Glutamatergic neuron (in vitro differentiated cells): ENCODE results near the gene ELF4. TPM values are rescaled to one million over a fixed set of nuclear protein-coding genes. Genes with fewer than 3 reads are reported as not detected.

Source experiments
- DNase-seq: peaks from one replicate; pipeline ENCODE4 v3.0.0; 2022
- H3K27ac Mint-ChIP-seq: one replicate; pipeline ENCODE4 v1.8.0; 2020; ENCODE audit warnings: mild to moderate bottlenecking, mixed read lengths, inconsistent platforms; ENCODE audit not compliant: unreplicated experiment
- H3K27me3 Mint-ChIP-seq: one replicate; pipeline ENCODE4 v1.8.0; 2020; ENCODE audit warnings: mild to moderate bottlenecking, moderate library complexity, mixed read lengths, inconsistent platforms; ENCODE audit not compliant: unreplicated experiment
- H3K36me3 Mint-ChIP-seq: one replicate; pipeline ENCODE4 v1.8.0; 2020; ENCODE audit warnings: mild to moderate bottlenecking, mixed read lengths, inconsistent platforms; ENCODE audit not compliant: unreplicated experiment
- H3K4me1 Mint-ChIP-seq: one replicate; pipeline ENCODE4 v1.8.0; 2020; ENCODE audit warnings: mild to moderate bottlenecking, low read depth, mixed read lengths, inconsistent platforms; ENCODE audit not compliant: unreplicated experiment
- H3K4me3 Mint-ChIP-seq: one replicate; pipeline ENCODE4 v1.8.0; 2020; ENCODE audit warnings: mild to moderate bottlenecking, mixed read lengths, inconsistent platforms; ENCODE audit not compliant: unreplicated experiment
- H3K9me3 Mint-ChIP-seq: one replicate; pipeline ENCODE4 v1.8.0; 2020; ENCODE audit warnings: mild to moderate bottlenecking, moderate library complexity, mixed read lengths, inconsistent platforms; ENCODE audit not compliant: unreplicated experiment
- CTCF ChIP-seq: fragments of 200-600 bp; sonication (generic); IDR thresholded peaks from one replicate; pipeline ENCODE4 v1.5.0; 2021; ENCODE audit not compliant: partially characterized antibody, unreplicated experiment
- total RNA-seq: library from RNA; stranded (reverse); fragmentation: NEBNext Ultra II Directional; extraction: Animal tissue kit (Norgen Biotek cat#: 25700); gene quantifications from one replicate; pipeline ENCODE4 v1.2.1, GENCODE V29; 2021; ENCODE audit not compliant: unreplicated experiment

The ELF4 gene
- total RNA-seq, 1 donor from 2014 or later, result 0.10 TPM

- Mint-ChIP-seq H3K4me1 (no peaks in the 10 kb centered on the region), H3K4me3 (no peak overlapping the region), H3K36me3 (no peaks in the 10 kb centered on the region), H3K27me3 (no peaks in the 10 kb centered on the region), H3K9me3 (peaks cover 2% of the 10 kb centered on the region), H3K27ac (no peak overlapping the region)
- no peak for DNase-seq
- TF ChIP-seq CTCF, result no peak
Measured at GRCh38 chrX:130091980-130092522, 18.2 kb downstream of the ELF4 start.

GRCh38 chrX:130090364-130090763 is 19.9 kb downstream of the ELF4 start:
- no peaks in the 10 kb centered on the region for H3K4me1 Mint-ChIP-seq
- no peaks in the 10 kb centered on the region for H3K36me3 Mint-ChIP-seq
- no peak for DNase-seq
- no peaks in the 10 kb centered on the region for H3K27me3 Mint-ChIP-seq
- peaks cover 2% of the 10 kb centered on the region for H3K9me3 Mint-ChIP-seq
- H3K4me3 Mint-ChIP-seq, result no peak overlapping the region
- TF ChIP-seq CTCF, result no peak
- H3K27ac Mint-ChIP-seq, result no peak overlapping the region

DNA sequence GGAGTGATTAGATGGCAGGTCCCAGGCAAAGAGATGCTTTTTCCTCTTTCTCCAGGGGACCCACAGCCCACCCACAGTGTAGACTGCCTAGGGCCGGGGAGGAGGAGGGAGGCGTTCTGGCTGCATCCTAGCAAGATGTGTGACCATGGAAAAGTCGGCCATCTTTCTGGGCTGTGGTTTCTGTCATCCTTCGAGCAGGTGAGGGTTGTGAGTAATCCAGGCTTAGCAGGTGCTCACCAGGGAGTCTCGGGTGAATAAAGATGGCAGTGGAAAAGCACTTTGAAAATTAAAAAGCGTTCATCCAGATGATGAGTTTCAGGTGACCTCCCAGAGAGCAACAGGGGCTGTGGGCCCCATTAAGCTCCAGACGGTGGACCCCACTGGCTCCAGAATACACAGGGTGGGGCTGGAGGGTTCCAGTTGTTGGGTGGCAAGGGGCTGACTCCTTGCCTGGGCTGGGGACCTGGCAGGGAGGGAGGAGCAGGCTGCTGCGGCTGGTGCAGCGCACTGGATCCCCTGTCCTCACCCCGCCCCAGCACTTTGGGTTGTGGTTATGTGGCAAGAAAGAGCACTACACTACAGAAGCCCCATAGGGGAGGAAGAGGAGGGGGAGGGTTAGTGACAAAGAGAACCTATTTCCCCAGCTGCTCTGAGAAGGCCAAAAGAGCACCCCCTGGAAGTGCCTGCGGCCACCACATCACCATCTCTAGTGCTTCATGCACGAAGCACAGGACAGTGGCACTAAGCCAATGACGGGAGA is 23.7 kb downstream of the ELF4 start:
- peaks cover 2% of the 10 kb centered on the region for H3K9me3 Mint-ChIP-seq
- H3K4me3 Mint-ChIP-seq, result no peak overlapping the region

GRCh38 chrX:130085551-130086446 is 24.5 kb downstream of the ELF4 start:
- no peak overlapping the region for H3K4me3 Mint-ChIP-seq
- H3K9me3 Mint-ChIP-seq, result peaks cover 4% of the 10 kb centered on the region
- no peak for TF ChIP-seq CTCF

More for the DNA sequence above, 23.7 kb downstream of the ELF4 start:
- no peak for DNase-seq
- no peak for TF ChIP-seq CTCF
- no peak overlapping the region for H3K27ac Mint-ChIP-seq
- H3K36me3 Mint-ChIP-seq, result no peaks in the 10 kb centered on the region
- H3K4me1 Mint-ChIP-seq, result no peaks in the 10 kb centered on the region
- no peaks in the 10 kb centered on the region for H3K27me3 Mint-ChIP-seq

More at GRCh38 chrX:130085551-130086446, 24.5 kb downstream of the ELF4 start:
- Mint-ChIP-seq H3K27me3 (no peaks in the 10 kb centered on the region), H3K27ac (no peak overlapping the region), H3K36me3 (no peaks in the 10 kb centered on the region), H3K4me1 (peaks cover 3% of the 10 kb centered on the region)
- DNase-seq, result no peak
